Gastroesophageal sphincter (tissue), 3 donors: ENCODE measurements around the gene ZSCAN21.

Experiments used
- CTCF ChIP-seq, 4 experiments: fragments of 200-600 bp in 2 of 4; fragments of 450-650 bp in 2 of 4; sonication (generic) in 1 of 4; IDR thresholded peaks; one replicate each; pipeline ENCODE4 v1.5.1; 2017 to 2019; ENCODE audit warnings: antibody characterized with exemption in 4 of 4, mild to moderate bottlenecking in 2 of 4, moderate library complexity in 2 of 4
- POLR2A ChIP-seq, 2 donors: fragments of 450-650 bp; IDR thresholded peaks; one replicate each; pipeline ENCODE4 v1.6.1; 2017; ENCODE audit warnings: antibody characterized with exemption in 2 of 2, mild to moderate bottlenecking in 2 of 2, moderate library complexity in 1 of 2
- POLR2AphosphoS5 ChIP-seq: sonication (generic); formaldehyde crosslinking; IDR thresholded peaks from one replicate; pipeline ENCODE4 v1.6.1; 2017; ENCODE audit warnings: antibody characterized with exemption

DNA sequence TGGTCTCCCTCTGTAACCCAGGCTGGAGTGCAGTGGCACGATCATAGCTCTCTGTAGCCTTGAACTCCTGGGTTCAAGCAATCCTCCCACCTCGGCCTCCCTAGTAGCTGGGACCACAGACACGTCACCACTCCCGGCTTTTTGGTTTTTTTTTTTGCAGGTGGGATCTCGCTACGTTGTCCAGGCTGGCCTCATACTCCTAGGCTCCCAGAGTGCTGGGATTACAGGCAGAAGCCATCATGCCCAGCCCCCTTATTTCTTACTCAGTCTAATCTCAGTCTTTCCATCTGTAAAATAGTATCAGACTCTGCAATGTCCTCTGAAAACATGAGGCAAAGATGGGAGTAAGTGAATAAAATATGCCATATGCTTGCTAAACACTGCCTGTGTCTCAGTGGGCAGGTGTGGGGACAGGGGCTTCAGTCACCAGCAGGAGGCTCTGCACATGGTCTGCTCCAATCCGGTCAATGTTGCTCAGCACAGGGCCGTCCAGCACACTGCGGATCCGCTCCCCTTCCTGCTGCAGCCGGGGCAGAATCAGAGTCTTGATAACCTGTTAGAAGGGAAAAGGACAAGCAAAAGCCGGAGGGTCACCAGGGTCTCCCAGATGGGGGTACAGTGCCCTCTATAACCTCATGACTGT lies 60.1 kb downstream of the ZSCAN21 start:
- TF ChIP-seq CTCF (IDR thresholded peaks at IDR 0.05) (no peak), POLR2A (IDR thresholded peaks at IDR 0.05) (no peak), POLR2AphosphoS5 (no peak)
